NCI-H1436 treated with DMSO at 0.1 percent for 48 hours (cell line): ENCODE data around the gene ADGRE1.

Experiments used
- DNase-seq: peaks from one replicate; lab custom pipeline; 2025; lab: John Stamatoyannopoulos, UW

Gene ADGRE1

GRCh38 chr19:6958791-6959190, 71.4 kb downstream of the ADGRE1 start:
- no peak for DNase-seq

GRCh38 chr19:6963244-6963852, 76.0 kb downstream of the ADGRE1 start:
- DNase-seq = no peak

- no peak for DNase-seq
Observed at GRCh38 chr19:6963937-6964336, 76.6 kb downstream of the ADGRE1 start.

- no peak for DNase-seq
Observed at GRCh38 chr19:6967967-6968366, 80.6 kb downstream of the ADGRE1 start.

GRCh38 chr19:6969490-6969889, 82.1 kb downstream of the ADGRE1 start:
- DNase-seq = no peak

GRCh38 chr19:6970021-6970420, 82.6 kb downstream of the ADGRE1 start:
- no peak for DNase-seq

- DNase-seq = peak; percentile 0
Observed at GRCh38 chr19:6970443-6970842, 83.1 kb downstream of the ADGRE1 start.

GRCh38 chr19:6971366-6971765, 84.0 kb downstream of the ADGRE1 start:
- DNase-seq = no peak

GRCh38 chr19:6976197-6976596, 88.8 kb downstream of the ADGRE1 start:
- DNase-seq = no peak

- DNase-seq = no peak
Observed at GRCh38 chr19:6979399-6979798, 92.0 kb downstream of the ADGRE1 start.

- DNase-seq = no peak
Observed at GRCh38 chr19:6983448-6983847, 96.1 kb downstream of the ADGRE1 start.

GRCh38 chr19:6987850-6988249, 100.5 kb downstream of the ADGRE1 start:
- DNase-seq = no peak

- DNase-seq = no peak
Observed at GRCh38 chr19:6988257-6988656, 100.9 kb downstream of the ADGRE1 start.
